Fibroblast of lung (primary cell): Measurements from ENCODE around the gene SCD.

ENCODE experiments used
- EZH2 ChIP-seq: IDR thresholded peaks from 2 replicates; pipeline ENCODE4 v1.5.1; 2012; ENCODE audit warnings: low read length, control low read depth, mild to moderate bottlenecking; ENCODE audit errors: missing control alignments
- TF ChIP-seq, protein P1 (sequence below), 2 donors: IDR thresholded peaks in 1 of 2; conservative IDR thresholded peaks in 1 of 2; 1 replicate in 1 of 2; 2 replicates in 1 of 2; pipeline ENCODE4 v1.5.1; 2011 to 2012; ENCODE audit warnings: low read length in 2 of 2, control low read depth in 1 of 2, inconsistent platforms in 1 of 2, low read depth in 1 of 2, mild to moderate bottlenecking in 1 of 2

GRCh38 chr10:100348389-100348927, 1.4 kb downstream of the SCD start:
- TF ChIP-seq, protein P1, sequence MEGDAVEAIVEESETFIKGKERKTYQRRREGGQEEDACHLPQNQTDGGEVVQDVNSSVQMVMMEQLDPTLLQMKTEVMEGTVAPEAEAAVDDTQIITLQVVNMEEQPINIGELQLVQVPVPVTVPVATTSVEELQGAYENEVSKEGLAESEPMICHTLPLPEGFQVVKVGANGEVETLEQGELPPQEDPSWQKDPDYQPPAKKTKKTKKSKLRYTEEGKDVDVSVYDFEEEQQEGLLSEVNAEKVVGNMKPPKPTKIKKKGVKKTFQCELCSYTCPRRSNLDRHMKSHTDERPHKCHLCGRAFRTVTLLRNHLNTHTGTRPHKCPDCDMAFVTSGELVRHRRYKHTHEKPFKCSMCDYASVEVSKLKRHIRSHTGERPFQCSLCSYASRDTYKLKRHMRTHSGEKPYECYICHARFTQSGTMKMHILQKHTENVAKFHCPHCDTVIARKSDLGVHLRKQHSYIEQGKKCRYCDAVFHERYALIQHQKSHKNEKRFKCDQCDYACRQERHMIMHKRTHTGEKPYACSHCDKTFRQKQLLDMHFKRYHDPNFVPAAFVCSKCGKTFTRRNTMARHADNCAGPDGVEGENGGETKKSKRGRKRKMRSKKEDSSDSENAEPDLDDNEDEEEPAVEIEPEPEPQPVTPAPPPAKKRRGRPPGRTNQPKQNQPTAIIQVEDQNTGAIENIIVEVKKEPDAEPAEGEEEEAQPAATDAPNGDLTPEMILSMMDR (conservative IDR thresholded peaks at IDR 0.05 in 1 of 2, IDR thresholded peaks at IDR 0.05 in 1 of 2; ENCODE audit: low read depth in 1 of 2, low read length in 2 of 2) = no peak
- TF ChIP-seq EZH2 = no peak
